Common myeloid progenitor, CD34-positive (primary cell): Measurements from ENCODE around the gene TKT.

Source experiments
- CTCF ChIA-PET: fragments of 350-600 bp; sonication (Branson Sonifier 250); formaldehyde crosslinking; loops from one replicate; lab custom pipeline; 2021; ENCODE audit warnings: antibody characterized with exemption; lab: Charles Lee
- POLR2A ChIA-PET: fragments of 350-600 bp; sonication (Branson Sonifier 250); formaldehyde crosslinking; loops from one replicate; lab custom pipeline; 2021; ENCODE audit warnings: antibody characterized with exemption; lab: Charles Lee
- DNase-seq, 3 donors: peaks; one replicate each; pipeline versions ENCODE4 v3.0.0 to v3.0.0-alpha.2; 2013
- H3K27ac ChIP-seq, 2 experiments: 1 replicate in 1 of 2; 2 replicates in 1 of 2; pipeline ENCODE4 v1.7.0; 2013; ENCODE audit warnings: inconsistent platforms in 2 of 2, low read length in 2 of 2, mild to moderate bottlenecking in 2 of 2, low read depth in 1 of 2, moderate library complexity in 1 of 2; ENCODE audit not compliant: severe bottlenecking in 2 of 2, insufficient read depth in 1 of 2, poor library complexity in 1 of 2
- H3K27me3 ChIP-seq, 5 experiments: replicated peaks in 2 of 5; 1 replicate in 3 of 5; 2 replicates in 2 of 5; pipeline versions ENCODE4 v1.6.1 to v1.7.0; 2013; ENCODE audit warnings: low read length in 4 of 5, mild to moderate bottlenecking in 2 of 5, moderate library complexity in 2 of 5, inconsistent platforms in 1 of 5; ENCODE audit not compliant: insufficient read depth in 5 of 5, control insufficient read depth in 4 of 5
- H3K36me3 ChIP-seq, 4 experiments: 1 replicate in 2 of 4; 2 replicates in 2 of 4; pipeline versions ENCODE4 v1.6.1 to v1.7.0; 2013; ENCODE audit warnings: low read length in 3 of 4, control low read depth in 1 of 4, mild to moderate bottlenecking in 1 of 4; ENCODE audit not compliant: control insufficient read depth in 4 of 4, insufficient read depth in 4 of 4
- H3K4me1 ChIP-seq, 4 experiments: 1 replicate in 3 of 4; 2 replicates in 1 of 4; pipeline versions ENCODE4 v1.6.1 to v1.7.1; 2013; ENCODE audit warnings: low read length in 3 of 4, mild to moderate bottlenecking in 3 of 4, control low read depth in 1 of 4, inconsistent platforms in 1 of 4, moderate library complexity in 1 of 4; ENCODE audit not compliant: control insufficient read depth in 4 of 4, insufficient read depth in 4 of 4; ENCODE audit errors: control extremely low read depth in 1 of 4
- H3K4me3 ChIP-seq, 7 experiments: 1 replicate in 4 of 7; 2 replicates in 3 of 7; pipeline versions ENCODE4 v1.5.1 to v1.7.0; 2013; ENCODE audit warnings: mild to moderate bottlenecking in 7 of 7, low read length in 6 of 7, moderate library complexity in 6 of 7, inconsistent platforms in 2 of 7, low read depth in 2 of 7, control low read depth in 1 of 7; ENCODE audit not compliant: insufficient read depth in 4 of 7, control insufficient read depth in 1 of 7; ENCODE audit errors: extremely low read depth in 1 of 7
- H3K9me3 ChIP-seq, 5 experiments: 1 replicate in 4 of 5; 2 replicates in 1 of 5; pipeline versions ENCODE4 v1.6.1 to v1.7.1; 2013; ENCODE audit warnings: low read length in 4 of 5, mild to moderate bottlenecking in 2 of 5, inconsistent platforms in 1 of 5, low read depth in 1 of 5, moderate library complexity in 1 of 5; ENCODE audit not compliant: control insufficient read depth in 4 of 5, insufficient read depth in 2 of 5; ENCODE audit errors: control extremely low read depth in 1 of 5
- WGBS: methylation state at CpG from one replicate; pipeline ENCODE4 v1.1.5; 2013; ENCODE audit not compliant: insufficient coverage; 5-methylcytosine and 5-hydroxymethylcytosine counted together

The TKT gene

GRCh38 chr3:53231532-53232511 lies 24.0 kb downstream of the TKT start:
- H3K27me3 ChIP-seq = no peaks in the 10 kb centered on the region
- no peak for DNase-seq
- H3K4me3 ChIP-seq = no peak overlapping the region
- H3K9me3 ChIP-seq = no peaks in the 10 kb centered on the region
- peaks cover 0 to 14% (median 12%) of the 10 kb centered on the region in 4 experiments for H3K4me1 ChIP-seq
- peaks cover 16 to 99% (median 83%) of the 10 kb centered on the region in 4 experiments for H3K36me3 ChIP-seq
- ChIA-PET CTCF (interaction anchor here (0.7 to 4.0 kb wide), 8 partner anchors 10 to 114 kb away, joined by 3 to 14 read pairs (median 4); no protein-coding TSS in a partner anchor), POLR2A (no interaction called here)
- H3K27ac ChIP-seq = no peak overlapping the region
- WGBS = 87% methylated on average over 12 of the region's 13 CpGs

GRCh38 chr3:53230789-53231188 lies 25.0 kb downstream of the TKT start:
- DNase-seq = no peak
- Histone ChIP-seq H3K4me3 (no peak overlapping the region), H3K9me3 (no peaks in the 10 kb centered on the region), H3K27ac (no peak overlapping the region), H3K4me1 (peaks cover 0 to 4% (median 2%) of the 10 kb centered on the region in 4 experiments), H3K36me3 (peaks cover 12 to 99% (median 88%) of the 10 kb centered on the region in 4 experiments), H3K27me3 (no peaks in the 10 kb centered on the region)
- ChIA-PET CTCF (interaction anchor here (0.6 to 4.0 kb wide), 8 partner anchors 9 to 688 kb away, joined by 3 to 14 read pairs (median 3); no protein-coding TSS in a partner anchor), POLR2A (no interaction called here)
- WGBS = 93% methylated on average over 5 of the region's 5 CpGs

GRCh38 chr3:53230041-53230621 lies 25.7 kb downstream of the TKT start:
- ChIA-PET POLR2A (no interaction called here), CTCF (interaction anchor here (0.9 to 4.0 kb wide), 5 partner anchors 8 to 40 kb away, joined by 3 to 14 read pairs (median 5); no protein-coding TSS in a partner anchor)
- Histone ChIP-seq H3K27me3 (no peaks in the 10 kb centered on the region), H3K9me3 (no peaks in the 10 kb centered on the region), H3K27ac (no peak overlapping the region), H3K36me3 (peaks cover 11 to 99% (median 88%) of the 10 kb centered on the region in 4 experiments), H3K4me3 (no peak overlapping the region), H3K4me1 (no peaks in the 10 kb centered on the region)
- 94% methylated on average over 14 of the region's 16 CpGs for WGBS
- no peak for DNase-seq

- CTCF ChIA-PET = interaction anchor here (1.2 to 4.0 kb wide), 4 partner anchors 10 to 41 kb away, joined by 3 to 14 read pairs (median 6); no protein-coding TSS in a partner anchor
- POLR2A ChIA-PET = no interaction called here
- Histone ChIP-seq H3K36me3 (peaks cover 9 to 100% (median 91%) of the 10 kb centered on the region in 4 experiments), H3K4me3 (no peak overlapping the region), H3K9me3 (no peaks in the 10 kb centered on the region), H3K27ac (no peak overlapping the region), H3K4me1 (no peaks in the 10 kb centered on the region), H3K27me3 (no peaks in the 10 kb centered on the region)
- WGBS = 100% methylated on average over 2 of the region's 2 CpGs
- DNase-seq = no peak
These were observed 26.2 kb downstream of the TKT start for GRCh38 chr3:53229606-53230005.

- POLR2A ChIA-PET = no interaction called here
These were observed 26.7 kb downstream of the TKT start for GRCh38 chr3:53229171-53229570.

GRCh38 chr3:53227993-53228885 lies 27.6 kb downstream of the TKT start:
- no peaks in the 10 kb centered on the region for H3K27me3 ChIP-seq
- H3K4me1 ChIP-seq = no peaks in the 10 kb centered on the region
- H3K36me3 ChIP-seq = peaks cover 5 to 100% (median 93%) of the 10 kb centered on the region in 4 experiments
- no peak overlapping the region for H3K4me3 ChIP-seq
- no peak for DNase-seq
- WGBS = 90% methylated on average over 23 of the region's 24 CpGs
- H3K27ac ChIP-seq = no peak overlapping the region
- ChIA-PET POLR2A (no interaction called here), CTCF (interaction anchor here (1.0 to 4.0 kb wide), 4 partner anchors 8 to 42 kb away, joined by 3 to 14 read pairs (median 3); no protein-coding TSS in a partner anchor)
- H3K9me3 ChIP-seq = no peaks in the 10 kb centered on the region

More at GRCh38 chr3:53229171-53229570, 26.7 kb downstream of the TKT start:
- Histone ChIP-seq H3K27ac (no peak overlapping the region), H3K4me3 (no peak overlapping the region), H3K9me3 (no peaks in the 10 kb centered on the region), H3K27me3 (no peaks in the 10 kb centered on the region), H3K4me1 (no peaks in the 10 kb centered on the region), H3K36me3 (peaks cover 9 to 100% (median 93%) of the 10 kb centered on the region in 4 experiments)
- DNase-seq = no peak
- 98% methylated on average over 14 of the region's 14 CpGs for WGBS
- CTCF ChIA-PET = interaction anchor here (1.2 to 4.0 kb wide), 3 partner anchors 9 to 41 kb away, joined by 3 to 14 read pairs (median 3); no protein-coding TSS in a partner anchor
